Smooth muscle cell of the brain vasculature (primary cell): Measurements from ENCODE around the gene SLC10A6.

Source experiments
- DNase-seq: peaks from one replicate; pipeline ENCODE4 v3.0.0-alpha.2; 2012; ENCODE audit warnings: low read depth, low spot score

The SLC10A6 gene

GRCh38 chr4:86847571-86847970 lies 1.6 kb downstream of the SLC10A6 start:
- no peak for DNase-seq

GRCh38 chr4:86846921-86847320 lies 2.3 kb downstream of the SLC10A6 start:
- no peak for DNase-seq

- DNase-seq, result no peak
Observed at GRCh38 chr4:86845593-86845992, 3.6 kb downstream of the SLC10A6 start.

- no peak for DNase-seq
Observed at GRCh38 chr4:86841309-86841708, 7.9 kb downstream of the SLC10A6 start.

GRCh38 chr4:86840858-86841257 lies 8.3 kb downstream of the SLC10A6 start:
- DNase-seq, result no peak

- DNase-seq, result no peak
Observed at GRCh38 chr4:86837691-86838503, 11.3 kb downstream of the SLC10A6 start.

GRCh38 chr4:86835677-86836076 lies 13.5 kb downstream of the SLC10A6 start:
- no peak for DNase-seq

GRCh38 chr4:86834901-86835300 lies 14.3 kb downstream of the SLC10A6 start:
- peak; percentile 13 for DNase-seq

- DNase-seq, result no peak
Observed at GRCh38 chr4:86833615-86834014, 15.6 kb downstream of the SLC10A6 start.

- DNase-seq, result peak; percentile 56
Observed at GRCh38 chr4:86831262-86832130, 17.7 kb downstream of the SLC10A6 start.

- no peak for DNase-seq
Observed at GRCh38 chr4:86825511-86825910, 23.7 kb downstream of the SLC10A6 start.

GRCh38 chr4:86822136-86822535 lies 27.0 kb downstream of the SLC10A6 start:
- no peak for DNase-seq

- DNase-seq, result no peak
Observed at GRCh38 chr4:86821151-86821550, 28.0 kb downstream of the SLC10A6 start.

GRCh38 chr4:86819561-86819960 lies 29.6 kb downstream of the SLC10A6 start:
- DNase-seq, result no peak

GRCh38 chr4:86818841-86819240 lies 30.3 kb downstream of the SLC10A6 start:
- no peak for DNase-seq

- DNase-seq, result no peak
Observed at GRCh38 chr4:86818211-86818610, 31.0 kb downstream of the SLC10A6 start.

GRCh38 chr4:86816501-86817273 lies 32.5 kb downstream of the SLC10A6 start:
- peak; percentile 18 for DNase-seq

GRCh38 chr4:86815653-86816052 lies 33.5 kb downstream of the SLC10A6 start:
- no peak for DNase-seq

GRCh38 chr4:86810847-86811246 lies 38.3 kb downstream of the SLC10A6 start:
- no peak for DNase-seq

GRCh38 chr4:86809809-86810208 lies 39.4 kb downstream of the SLC10A6 start:
- no peak for DNase-seq

GRCh38 chr4:86791126-86791525 lies 58.1 kb downstream of the SLC10A6 start:
- DNase-seq, result no peak

GRCh38 chr4:86788826-86789225 lies 60.4 kb downstream of the SLC10A6 start:
- DNase-seq, result no peak
